ENCODE measurements around the gene PITRM1. TPM values are rescaled to one million over a fixed set of nuclear protein-coding genes. Genes with fewer than 3 reads are reported as not detected.
A peak's percentile ranks its signal among the peaks of the same experiment; 100 is the strongest.

Gene PITRM1
- polyA plus RNA-seq, 1 of the 3 experiments (the other 2 are of a cell fraction): 79.6 TPM

GRCh38 chr10:3197348-3198003 lies 24.9 kb upstream of the PITRM1 start:
- Histone ChIP-seq H3K4me3 (ENCODE audit: low read depth in 2 of 2, low read length in 1 of 2) (peak overlapping the region; percentile 26 to 64), H3K27me3 (ENCODE audit: insufficient read depth) (no peaks in the 10 kb centered on the region), H2AFZ (ENCODE audit: low read depth) (peak overlapping the region; percentile 61; the same call in 1 of the 2 replicates), H3K4me1 (ENCODE audit: control insufficient read depth in 1 of 2, insufficient read depth in 2 of 2, low read depth in 1 of 2, low read length in 1 of 2) (peaks cover 11 to 12% of the 10 kb centered on the region in 2 experiments), H3K9me3 (no peaks in the 10 kb centered on the region), H3K36me3 (replicated peaks in 1 of 2; ENCODE audit: control insufficient read depth in 1 of 2, insufficient read depth in 2 of 2, low read length in 1 of 2) (no peaks in the 10 kb centered on the region), H3F3A (replicated peaks; ENCODE audit: insufficient read depth) (no peaks in the 10 kb centered on the region), H3K27ac (ENCODE audit: low read depth in 2 of 2, low read length in 1 of 2) (peak overlapping the region; percentile 59 to 84), H3K9ac (peak overlapping the region; percentile 63; the same call in 1 of the 2 replicates), H3K4me2 (peak overlapping the region; percentile 69), H3K9me2 (no peaks in the 10 kb centered on the region), H4K20me1 (ENCODE audit: insufficient read depth) (no peaks in the 10 kb centered on the region), H3K79me2 (ENCODE audit: insufficient read depth) (no peaks in the 10 kb centered on the region)
- CTCF ChIA-PET: interaction anchor here (0.5 to 11.1 kb wide), 41 partner anchors 8 to 1617 kb away, joined by 3 to 244 read pairs (median 4); partner anchors contain the start of gene KLF6
- DNase-seq: peak; percentile 92
- POLR2A ChIA-PET: no interaction called here
- 3% methylated on average over 17 of the region's 27 CpGs for WGBS (ENCODE audit: low lambda C conversion rate)
- TF ChIP-seq NRF1 (IDR thresholded peaks at IDR 0.05; ENCODE audit: low read depth, low read length): no peak
- TF ChIP-seq ELF1 (IDR thresholded peaks at IDR 0.05): no peak
- TF ChIP-seq FOXJ3 (CRISPR knock-in tag; IDR thresholded peaks at IDR 0.05): no peak
- TF ChIP-seq CTCF (IDR thresholded peaks at IDR 0.05): peak; percentile 92
- TF ChIP-seq REST (IDR thresholded peaks at IDR 0.05; ENCODE audit: low read depth, low read length): peak; percentile 48; the same call in 1 of the 2 replicates
- peak; percentile 22; the same call in 1 of the 2 replicates for TF ChIP-seq SIN3A (IDR thresholded peaks at IDR 0.05; ENCODE audit: borderline replicate concordance, low read depth, low read length)
- TF ChIP-seq, protein P1, sequence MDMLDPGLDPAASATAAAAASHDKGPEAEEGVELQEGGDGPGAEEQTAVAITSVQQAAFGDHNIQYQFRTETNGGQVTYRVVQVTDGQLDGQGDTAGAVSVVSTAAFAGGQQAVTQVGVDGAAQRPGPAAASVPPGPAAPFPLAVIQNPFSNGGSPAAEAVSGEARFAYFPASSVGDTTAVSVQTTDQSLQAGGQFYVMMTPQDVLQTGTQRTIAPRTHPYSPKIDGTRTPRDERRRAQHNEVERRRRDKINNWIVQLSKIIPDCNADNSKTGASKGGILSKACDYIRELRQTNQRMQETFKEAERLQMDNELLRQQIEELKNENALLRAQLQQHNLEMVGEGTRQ (IDR thresholded peaks at IDR 0.05; ENCODE audit: borderline replicate concordance, low read depth, low read length): no peak
- TF ChIP-seq EZH2phosphoT487 (IDR thresholded peaks at IDR 0.05; ENCODE audit: borderline replicate concordance, low read depth): no peak
- TF ChIP-seq TCF12 (IDR thresholded peaks at IDR 0.05): peak; percentile 84
- peak; percentile 95 for TF ChIP-seq RAD21 (IDR thresholded peaks at IDR 0.05; ENCODE audit: low read length)
- TF ChIP-seq GABPA (IDR thresholded peaks at IDR 0.05; ENCODE audit: low read depth): no peak
- peak; percentile 93 for TF ChIP-seq PBX3 (IDR thresholded peaks at IDR 0.05)
- TF ChIP-seq NFIC (IDR thresholded peaks at IDR 0.05; ENCODE audit: borderline replicate concordance): 0 out of 2 replicates have a peak, but pooled peaks have one; percentile 14
- TF ChIP-seq TAF1 (IDR thresholded peaks at IDR 0.05; ENCODE audit: borderline replicate concordance, low read depth, low read length): no peak
- peak; percentile 92 for TF ChIP-seq SMC3 (IDR thresholded peaks at IDR 0.05; ENCODE audit: low read depth, low read length)
- TF ChIP-seq RCOR1 (IDR thresholded peaks at IDR 0.05; ENCODE audit: low read length): 0 out of 2 replicates have a peak, but pooled peaks have one; percentile 30
- peak; percentile 87 for TF ChIP-seq MAX (IDR thresholded peaks at IDR 0.05; ENCODE audit: low read depth)
- TF ChIP-seq RFX5 (IDR thresholded peaks at IDR 0.05; ENCODE audit: low read length): no peak
- TF ChIP-seq MXI1 (IDR thresholded peaks at IDR 0.05; ENCODE audit: low read depth, low read length): 0 out of 2 replicates have a peak, but pooled peaks have one; percentile 49
- no peak for TF ChIP-seq IRF3 (IDR thresholded peaks at IDR 0.05; ENCODE audit: low read depth, low read length)
- peak in 1 of 2 experiments; percentile 92; a peak in 2 of 4 replicates for TF ChIP-seq EP300 (IDR thresholded peaks at IDR 0.05; ENCODE audit: borderline replicate concordance in 1 of 2, low read depth in 1 of 2, low read length in 1 of 2)
- peak; percentile 92 for TF ChIP-seq JUND (IDR thresholded peaks at IDR 0.05)
- TF ChIP-seq, protein P2, sequence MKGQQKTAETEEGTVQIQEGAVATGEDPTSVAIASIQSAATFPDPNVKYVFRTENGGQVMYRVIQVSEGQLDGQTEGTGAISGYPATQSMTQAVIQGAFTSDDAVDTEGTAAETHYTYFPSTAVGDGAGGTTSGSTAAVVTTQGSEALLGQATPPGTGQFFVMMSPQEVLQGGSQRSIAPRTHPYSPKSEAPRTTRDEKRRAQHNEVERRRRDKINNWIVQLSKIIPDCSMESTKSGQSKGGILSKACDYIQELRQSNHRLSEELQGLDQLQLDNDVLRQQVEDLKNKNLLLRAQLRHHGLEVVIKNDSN (IDR thresholded peaks at IDR 0.05; ENCODE audit: borderline replicate concordance, low read depth): no peak
